Neural crest cell (in vitro differentiated cells): Measurements from ENCODE around the gene ZNF341. TPM values are rescaled to one million over a fixed set of nuclear protein-coding genes. Genes with fewer than 3 reads are reported as not detected.

Experiments used
- DNase-seq: peaks from one replicate; pipeline ENCODE4 v3.0.0; 2021; ENCODE audit warnings: low read depth, mixed read lengths, low spot score
- H3K27ac Mint-ChIP-seq: one replicate; pipeline ENCODE4 v1.8.0; 2021; ENCODE audit warnings: mild to moderate bottlenecking, mixed read lengths; ENCODE audit not compliant: unreplicated experiment
- H3K27me3 Mint-ChIP-seq: 2 replicates; pipeline ENCODE4 v1.8.0; 2021; ENCODE audit warnings: low read depth, mild to moderate bottlenecking, mixed read lengths
- H3K36me3 Mint-ChIP-seq: 2 replicates; pipeline ENCODE4 v1.8.0; 2021; ENCODE audit warnings: low read depth, mild to moderate bottlenecking, mixed read lengths
- H3K4me1 Mint-ChIP-seq: 2 replicates; pipeline ENCODE4 v1.8.0; 2021; ENCODE audit warnings: mixed read lengths
- H3K4me3 Mint-ChIP-seq: one replicate; pipeline ENCODE4 v1.8.0; 2021; ENCODE audit warnings: mild to moderate bottlenecking, mixed read lengths
- H3K9me3 Mint-ChIP-seq: 2 replicates; pipeline ENCODE4 v1.8.0; 2021; ENCODE audit warnings: mixed read lengths
- CTCF ChIP-seq: fragments of 200-600 bp; sonication (generic); conservative IDR thresholded peaks from 2 replicates; pipeline ENCODE4 v1.5.0; 2021; ENCODE audit warnings: antibody characterized with exemption, mild to moderate bottlenecking
- total RNA-seq: library from RNA; stranded (reverse); gene quantifications from 2 replicates; pipeline ENCODE4 v1.2.1, GENCODE V29; 2021

Gene ZNF341
- total RNA-seq, 1 donor from 2014 or later: 5.1 TPM

- no peak overlapping the region for H3K27ac Mint-ChIP-seq
- no peaks in the 10 kb centered on the region for H3K27me3 Mint-ChIP-seq
- no peak for TF ChIP-seq CTCF
- H3K4me1 Mint-ChIP-seq: no peaks in the 10 kb centered on the region
- peaks cover 2% of the 10 kb centered on the region for H3K36me3 Mint-ChIP-seq
- no peak for DNase-seq
- no peak overlapping the region for H3K4me3 Mint-ChIP-seq
- no peaks in the 10 kb centered on the region for H3K9me3 Mint-ChIP-seq
Observed at GRCh38 chr20:33769043-33769442, 37.2 kb downstream of the ZNF341 start.

- Mint-ChIP-seq H3K36me3 (peaks cover 2% of the 10 kb centered on the region), H3K27ac (no peak overlapping the region), H3K27me3 (no peaks in the 10 kb centered on the region), H3K4me3 (no peak overlapping the region), H3K9me3 (no peaks in the 10 kb centered on the region), H3K4me1 (no peaks in the 10 kb centered on the region)
- TF ChIP-seq CTCF: no peak
- no peak for DNase-seq
Observed at GRCh38 chr20:33770005-33770404, 38.2 kb downstream of the ZNF341 start.

- Mint-ChIP-seq H3K4me3 (no peak overlapping the region), H3K4me1 (no peaks in the 10 kb centered on the region), H3K36me3 (peaks cover 2% of the 10 kb centered on the region), H3K27me3 (no peaks in the 10 kb centered on the region), H3K9me3 (no peaks in the 10 kb centered on the region), H3K27ac (no peak overlapping the region)
- DNase-seq: no peak
- TF ChIP-seq CTCF: no peak
Observed at GRCh38 chr20:33771938-33772337, 40.1 kb downstream of the ZNF341 start.

- H3K27ac Mint-ChIP-seq: no peak overlapping the region
- H3K36me3 Mint-ChIP-seq: no peaks in the 10 kb centered on the region
- H3K9me3 Mint-ChIP-seq: no peaks in the 10 kb centered on the region
- no peaks in the 10 kb centered on the region for H3K4me1 Mint-ChIP-seq
- H3K27me3 Mint-ChIP-seq: no peaks in the 10 kb centered on the region
- H3K4me3 Mint-ChIP-seq: no peak overlapping the region
- no peak for TF ChIP-seq CTCF
- no peak for DNase-seq
Observed at GRCh38 chr20:33772439-33772838, 40.6 kb downstream of the ZNF341 start.

GRCh38 chr20:33773412-33774089, 41.8 kb downstream of the ZNF341 start:
- no peak for DNase-seq
- TF ChIP-seq CTCF: no peak
- no peak overlapping the region for H3K4me3 Mint-ChIP-seq
- H3K27me3 Mint-ChIP-seq: no peaks in the 10 kb centered on the region
- no peak overlapping the region for H3K27ac Mint-ChIP-seq
- H3K9me3 Mint-ChIP-seq: no peaks in the 10 kb centered on the region
- H3K4me1 Mint-ChIP-seq: no peaks in the 10 kb centered on the region
- H3K36me3 Mint-ChIP-seq: no peaks in the 10 kb centered on the region
